ENCODE measurements around the gene USP31. TPM values are rescaled to one million over a fixed set of nuclear protein-coding genes. Genes with fewer than 3 reads are reported as not detected.
A peak's percentile ranks its signal among the peaks of the same experiment; 100 is the strongest.
"Not testable (repeated sequence)": the region's sequence is repeated elsewhere in the genome, so short reads cannot be mapped to it uniquely, and the experiment has no call there.

Gene USP31
- total RNA-seq, 3 donors from 2014 or later = 6.7 to 40.7 (median 21.0) TPM

DNA sequence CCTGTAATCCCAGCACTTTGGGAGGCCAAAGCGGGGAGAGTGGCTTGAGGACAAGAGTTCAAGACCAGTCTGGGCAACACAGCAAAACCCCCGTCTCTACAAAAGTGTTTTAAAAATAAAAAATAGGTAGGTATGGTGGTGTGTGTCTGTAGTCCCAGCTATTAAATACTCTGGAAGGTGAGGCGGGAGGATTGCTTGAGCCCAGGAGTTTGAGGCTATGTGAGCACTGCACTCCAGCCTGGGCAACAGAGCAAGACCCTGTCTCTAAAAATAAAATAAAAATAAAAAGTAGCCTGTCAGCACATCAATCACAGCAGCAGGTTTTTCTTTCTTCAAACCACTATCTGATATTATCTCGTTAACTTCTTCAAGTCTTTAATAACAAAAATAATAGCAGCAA is 1.6 kb downstream of the USP31 start:
- H3K4me1 ChIP-seq = no peaks in the 10 kb centered on the region
- TF ChIP-seq POLR2AphosphoS5 (IDR thresholded peaks at IDR 0.05) = no peak
- TF ChIP-seq CTCF (IDR thresholded peaks at IDR 0.05) = no peak
- no peak for TF ChIP-seq POLR2A (IDR thresholded peaks at IDR 0.05)
- H3K27me3 ChIP-seq = no peaks in the 10 kb centered on the region
- peak overlapping the region in 2 of 3 donors; percentile 73 to 96 for H3K4me3 ChIP-seq
- no peak for DNase-seq (ENCODE audit: low spot score in 2 of 2)
- peak overlapping the region; percentile 73 to 87 for H3K27ac ChIP-seq
- intact Hi-C loops (cut with DNase I; ENCODE audit: low total_unique reads) = no loop called here
- H3K9me3 ChIP-seq = no peaks in the 10 kb centered on the region
- H3K36me3 ChIP-seq = no peaks in the 10 kb centered on the region

- no peaks in the 10 kb centered on the region for H3K27me3 ChIP-seq
- no peaks in the 10 kb centered on the region for H3K9me3 ChIP-seq
- intact Hi-C loops (cut with DNase I; ENCODE audit: low total_unique reads) = no loop called here
- no peaks in the 10 kb centered on the region for H3K36me3 ChIP-seq
- H3K4me3 ChIP-seq = peak overlapping the region in 2 of 3 donors; percentile 73 to 96
- H3K27ac ChIP-seq = peak overlapping the region; percentile 84 to 87
- no peak for TF ChIP-seq CTCF (IDR thresholded peaks at IDR 0.05)
- peak in 1 of 3 donors; percentile 8 for TF ChIP-seq POLR2AphosphoS5 (IDR thresholded peaks at IDR 0.05)
- no peaks in the 10 kb centered on the region for H3K4me1 ChIP-seq
- no peak for DNase-seq (ENCODE audit: low spot score in 2 of 2)
These were observed 2.2 kb downstream of the USP31 start for GRCh38 chr16:23146877-23147601.

DNA sequence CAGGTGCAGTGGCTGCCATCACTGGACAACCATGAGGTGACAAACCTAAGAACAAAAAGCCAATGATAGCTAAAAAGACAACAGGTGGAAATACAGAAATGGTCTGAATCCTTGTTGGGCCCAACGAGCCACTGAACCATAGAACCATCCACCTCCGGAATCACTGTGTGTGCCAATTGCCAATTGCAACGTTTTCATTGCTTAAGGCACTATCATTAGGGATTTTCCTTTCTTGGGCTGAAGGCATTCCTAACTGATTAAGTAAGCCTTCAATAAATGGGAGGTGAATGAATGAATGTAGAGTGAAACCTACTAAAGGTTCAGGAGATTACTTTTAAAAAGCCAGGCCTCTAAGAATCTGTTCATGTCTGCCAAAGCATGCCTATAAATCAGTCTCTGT is 3.6 kb downstream of the USP31 start:
- no peak for DNase-seq (ENCODE audit: low spot score in 2 of 2)
- Histone ChIP-seq H3K4me1 (no peaks in the 10 kb centered on the region), H3K27me3 (no peaks in the 10 kb centered on the region), H3K9me3 (no peaks in the 10 kb centered on the region), H3K4me3 (peak overlapping the region in 2 of 3 donors; percentile 3 to 32), H3K27ac (peak overlapping the region; percentile 84 to 87), H3K36me3 (no peaks in the 10 kb centered on the region)
- no peak for TF ChIP-seq CTCF (IDR thresholded peaks at IDR 0.05)
- peak in 1 of 3 donors; percentile 10 for TF ChIP-seq POLR2AphosphoS5 (IDR thresholded peaks at IDR 0.05)
- intact Hi-C loops (cut with DNase I; ENCODE audit: low total_unique reads) = no loop called here

- peak overlapping the region in 2 of 3 donors; percentile 3 to 32 for H3K4me3 ChIP-seq
- no peaks in the 10 kb centered on the region for H3K4me1 ChIP-seq
- peak overlapping the region; percentile 84 to 87 for H3K27ac ChIP-seq
- peak in 1 of 2 donors; percentile 54 for DNase-seq (ENCODE audit: low spot score in 2 of 2)
- intact Hi-C loops (cut with DNase I; ENCODE audit: low total_unique reads) = no loop called here
- no peaks in the 10 kb centered on the region for H3K9me3 ChIP-seq
- no peak for TF ChIP-seq POLR2A (IDR thresholded peaks at IDR 0.05)
- TF ChIP-seq CTCF (IDR thresholded peaks at IDR 0.05) = no peak
- TF ChIP-seq POLR2AphosphoS5 (IDR thresholded peaks at IDR 0.05) = no peak
- H3K27me3 ChIP-seq = no peaks in the 10 kb centered on the region
- H3K36me3 ChIP-seq = no peaks in the 10 kb centered on the region
These were observed 4.1 kb downstream of the USP31 start for GRCh38 chr16:23145186-23145585.

GRCh38 chr16:23144393-23144792 is 4.9 kb downstream of the USP31 start:
- H3K4me3 ChIP-seq; DNase-seq (ENCODE audit: low spot score in 2 of 2); H3K4me1 ChIP-seq; intact Hi-C loops (cut with DNase I; ENCODE audit: low total_unique reads); H3K36me3 ChIP-seq; H3K27me3 ChIP-seq; H3K9me3 ChIP-seq: not testable (repeated sequence)
- H3K27ac ChIP-seq = peak overlapping the region; percentile 84 to 87
